Calu3 (cell line): ENCODE measurements around the gene DAGLB. TPM values are rescaled to one million over a fixed set of nuclear protein-coding genes. Genes with fewer than 3 reads are reported as not detected.

ENCODE experiments used
- BruUV-seq: library from RNA; stranded (reverse); fragments of 400-500 nt; replicated peaks from 2 replicates; lab custom pipeline; 2021; lab: Mats Ljungman, UMichigan
- CTCF ChIA-PET: fragments of 300-600 bp; sonication (Branson Sonifier 250); formaldehyde crosslinking; loops from one replicate; lab custom pipeline; 2022; ENCODE audit warnings: antibody characterized with exemption; lab: Charles Lee
- DNase-seq: peaks from one replicate; pipeline ENCODE4 v3.0.0; 2022
- H3K27ac Mint-ChIP-seq: one replicate; pipeline ENCODE4 v1.8.0; 2022; ENCODE audit warnings: mixed read lengths; ENCODE audit not compliant: unreplicated experiment
- H3K27me3 Mint-ChIP-seq: one replicate; pipeline ENCODE4 v1.8.0; 2022; ENCODE audit warnings: mixed read lengths; ENCODE audit not compliant: unreplicated experiment
- H3K36me3 Mint-ChIP-seq: one replicate; pipeline ENCODE4 v1.8.0; 2022; ENCODE audit warnings: mild to moderate bottlenecking, moderate library complexity, mixed read lengths; ENCODE audit not compliant: insufficient read depth, unreplicated experiment
- H3K4me1 Mint-ChIP-seq: one replicate; pipeline ENCODE4 v1.8.0; 2022; ENCODE audit warnings: mild to moderate bottlenecking, low read depth, mixed read lengths; ENCODE audit not compliant: unreplicated experiment
- H3K4me3 Mint-ChIP-seq: one replicate; pipeline ENCODE4 v1.8.0; 2022; ENCODE audit warnings: mild to moderate bottlenecking, low read depth, moderate library complexity, mixed read lengths; ENCODE audit not compliant: unreplicated experiment
- H3K9me3 Mint-ChIP-seq: one replicate; pipeline ENCODE4 v1.8.0; 2022; ENCODE audit warnings: low read depth, mixed read lengths; ENCODE audit not compliant: unreplicated experiment
- intact Hi-C: fragments of 100-400 bp; cut with micrococcal nuclease; formaldehyde crosslinking; loops from one replicate; pipeline ENCODE4 v1.10.0; 2022; ENCODE audit not compliant: unreplicated experiment
- total RNA-seq: library from RNA; stranded (reverse); gene quantifications from 2 replicates; pipeline ENCODE4 v1.2.3, GENCODE V29; 2022
- TF ChIP-seq, protein P1 (sequence below): fragments of 200-600 bp; IDR thresholded peaks from one replicate; pipeline ENCODE4 v1.8.0; 2022; ENCODE audit warnings: antibody characterized with exemption; ENCODE audit not compliant: unreplicated experiment

The DAGLB gene
- total RNA-seq, 1 experiment from 2014 or later: 36.8 TPM

GRCh38 chr7:6359734-6360133 lies 88.0 kb downstream of the DAGLB start:
- BruUV-seq: no TSS peak
- CTCF ChIA-PET: interaction anchor here (0.5 to 0.6 kb wide), 2 partner anchors 19 to 24 kb away, joined by 3 to 6 read pairs; no protein-coding TSS in a partner anchor
- no peaks in the 10 kb centered on the region for H3K36me3 Mint-ChIP-seq
- DNase-seq: no peak
- no peaks in the 10 kb centered on the region for H3K4me1 Mint-ChIP-seq
- TF ChIP-seq, protein P1, sequence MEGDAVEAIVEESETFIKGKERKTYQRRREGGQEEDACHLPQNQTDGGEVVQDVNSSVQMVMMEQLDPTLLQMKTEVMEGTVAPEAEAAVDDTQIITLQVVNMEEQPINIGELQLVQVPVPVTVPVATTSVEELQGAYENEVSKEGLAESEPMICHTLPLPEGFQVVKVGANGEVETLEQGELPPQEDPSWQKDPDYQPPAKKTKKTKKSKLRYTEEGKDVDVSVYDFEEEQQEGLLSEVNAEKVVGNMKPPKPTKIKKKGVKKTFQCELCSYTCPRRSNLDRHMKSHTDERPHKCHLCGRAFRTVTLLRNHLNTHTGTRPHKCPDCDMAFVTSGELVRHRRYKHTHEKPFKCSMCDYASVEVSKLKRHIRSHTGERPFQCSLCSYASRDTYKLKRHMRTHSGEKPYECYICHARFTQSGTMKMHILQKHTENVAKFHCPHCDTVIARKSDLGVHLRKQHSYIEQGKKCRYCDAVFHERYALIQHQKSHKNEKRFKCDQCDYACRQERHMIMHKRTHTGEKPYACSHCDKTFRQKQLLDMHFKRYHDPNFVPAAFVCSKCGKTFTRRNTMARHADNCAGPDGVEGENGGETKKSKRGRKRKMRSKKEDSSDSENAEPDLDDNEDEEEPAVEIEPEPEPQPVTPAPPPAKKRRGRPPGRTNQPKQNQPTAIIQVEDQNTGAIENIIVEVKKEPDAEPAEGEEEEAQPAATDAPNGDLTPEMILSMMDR: no peak
- no peaks in the 10 kb centered on the region for H3K9me3 Mint-ChIP-seq
- no peak overlapping the region for H3K27ac Mint-ChIP-seq
- H3K4me3 Mint-ChIP-seq: no peak overlapping the region
- intact Hi-C loops: no loop called here
- H3K27me3 Mint-ChIP-seq: no peaks in the 10 kb centered on the region

Other genes starting within 250 kb of the DAGLB start
- gene CYTH3, start 175.3 kb downstream of the DAGLB start, total RNA-seq: 47.2 and 73.4 TPM in 2 replicates
- 25.3 and 29.7 TPM in 2 replicates for gene FAM220A, start 99.0 kb downstream of the DAGLB start, total RNA-seq
- 574 and 592 TPM in 2 replicates for gene RAC1, start 73.4 kb downstream of the DAGLB start, total RNA-seq
- gene KDELR2, start 36.2 kb upstream of the DAGLB start, total RNA-seq: 292 and 301 TPM in 2 replicates
- 1.2 and 1.4 TPM in 2 replicates for gene GRID2IP, start 103.5 kb upstream of the DAGLB start, total RNA-seq
- gene ZDHHC4, start 129.5 kb upstream of the DAGLB start, total RNA-seq: 80.7 and 83.9 TPM in 2 replicates
- gene INTS15, start 142.1 kb upstream of the DAGLB start, total RNA-seq: 34.1 and 35.0 TPM in 2 replicates
- gene ZNF853, start 167.7 kb upstream of the DAGLB start, total RNA-seq: 10.1 and 11.4 TPM in 2 replicates
- 48.9 and 49.4 TPM in 2 replicates for gene ZNF316, start 189.4 kb upstream of the DAGLB start, total RNA-seq